Measurements from ENCODE around the gene TXNDC5.

Gene TXNDC5

DNA sequence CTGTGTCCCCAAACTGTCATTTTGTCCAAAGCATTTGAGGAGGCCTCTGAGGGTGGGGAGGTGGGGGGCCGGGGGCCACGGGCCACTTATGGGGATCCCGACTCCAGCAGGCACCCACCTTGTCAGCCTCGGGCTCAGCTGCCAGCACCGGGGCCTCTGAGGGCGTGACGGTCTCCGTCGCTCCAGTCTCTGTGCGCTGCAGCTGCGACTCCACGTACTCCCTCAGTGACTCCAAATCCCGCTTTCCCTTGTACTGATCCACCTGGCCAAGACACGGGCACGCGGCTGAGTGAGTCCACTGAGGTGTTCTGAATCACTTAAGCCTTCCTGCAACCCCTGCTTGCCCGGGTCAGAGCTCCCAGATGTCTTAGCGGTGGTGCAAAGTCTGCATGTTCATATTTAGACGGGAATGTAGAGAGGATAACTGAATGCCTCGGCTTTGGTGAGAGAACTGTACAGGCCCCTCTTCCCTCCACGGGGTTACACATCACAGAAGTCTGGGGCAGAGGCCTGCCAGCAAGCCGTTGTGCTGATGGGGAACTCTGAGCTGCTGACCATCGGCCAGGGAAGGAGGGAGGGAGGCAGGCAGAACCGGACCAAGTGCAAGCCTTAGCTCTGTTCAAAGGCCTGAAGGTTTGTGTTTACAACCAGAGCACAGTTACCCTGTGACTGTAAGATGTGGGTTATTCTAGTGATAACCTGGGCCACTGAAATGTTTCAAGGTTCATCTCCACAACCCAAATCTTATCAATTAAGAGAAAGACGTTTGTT is 21.8 kb downstream of the TXNDC5 start:
- no peak for DNase-seq (ENCODE audit: low spot score)
- TF ChIP-seq, protein P1, sequence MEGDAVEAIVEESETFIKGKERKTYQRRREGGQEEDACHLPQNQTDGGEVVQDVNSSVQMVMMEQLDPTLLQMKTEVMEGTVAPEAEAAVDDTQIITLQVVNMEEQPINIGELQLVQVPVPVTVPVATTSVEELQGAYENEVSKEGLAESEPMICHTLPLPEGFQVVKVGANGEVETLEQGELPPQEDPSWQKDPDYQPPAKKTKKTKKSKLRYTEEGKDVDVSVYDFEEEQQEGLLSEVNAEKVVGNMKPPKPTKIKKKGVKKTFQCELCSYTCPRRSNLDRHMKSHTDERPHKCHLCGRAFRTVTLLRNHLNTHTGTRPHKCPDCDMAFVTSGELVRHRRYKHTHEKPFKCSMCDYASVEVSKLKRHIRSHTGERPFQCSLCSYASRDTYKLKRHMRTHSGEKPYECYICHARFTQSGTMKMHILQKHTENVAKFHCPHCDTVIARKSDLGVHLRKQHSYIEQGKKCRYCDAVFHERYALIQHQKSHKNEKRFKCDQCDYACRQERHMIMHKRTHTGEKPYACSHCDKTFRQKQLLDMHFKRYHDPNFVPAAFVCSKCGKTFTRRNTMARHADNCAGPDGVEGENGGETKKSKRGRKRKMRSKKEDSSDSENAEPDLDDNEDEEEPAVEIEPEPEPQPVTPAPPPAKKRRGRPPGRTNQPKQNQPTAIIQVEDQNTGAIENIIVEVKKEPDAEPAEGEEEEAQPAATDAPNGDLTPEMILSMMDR (IDR thresholded peaks at IDR 0.05): no peak
- no peak overlapping the region for H3K4me3 ChIP-seq
- H3K27ac ChIP-seq: no peak overlapping the region

DNA sequence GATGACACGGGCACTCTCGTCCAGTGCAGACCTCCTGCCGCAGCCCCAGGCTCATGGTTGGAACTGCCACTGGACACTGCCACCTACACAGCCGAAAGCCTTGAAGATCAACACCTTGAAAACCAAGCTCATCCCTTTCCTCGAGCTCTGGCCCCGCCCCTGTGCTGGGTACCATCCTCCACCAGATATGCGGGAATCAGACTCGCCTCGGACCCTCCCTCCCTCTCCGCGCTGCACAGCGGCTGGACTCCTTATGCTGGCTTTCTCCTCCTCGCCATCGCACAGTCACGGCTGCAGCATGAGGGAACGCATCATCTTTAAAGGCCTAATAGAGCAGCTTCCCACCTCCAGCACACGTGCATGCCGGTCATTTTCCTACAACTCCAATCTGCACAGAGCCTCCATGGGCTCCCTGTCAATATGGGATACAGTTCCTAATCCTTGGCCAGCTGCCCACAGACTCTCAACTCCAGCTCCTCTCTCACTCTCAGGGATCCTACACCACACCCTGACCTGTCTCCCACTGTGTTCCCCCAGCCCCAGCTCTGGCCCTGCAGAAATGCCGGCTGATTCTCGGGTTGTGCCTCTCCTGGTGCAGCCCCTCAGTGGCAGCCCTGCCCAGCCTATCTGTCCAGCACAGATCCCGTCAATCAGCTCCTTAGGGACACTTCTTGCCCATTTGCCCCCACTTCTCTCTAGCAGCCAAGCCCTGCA is 23.2 kb downstream of the TXNDC5 start:
- Histone ChIP-seq H3K4me3 (no peak overlapping the region), H3K27ac (no peak overlapping the region)
- TF ChIP-seq, protein P1 (IDR thresholded peaks at IDR 0.05): no peak
- DNase-seq (ENCODE audit: low spot score): no peak

DNA sequence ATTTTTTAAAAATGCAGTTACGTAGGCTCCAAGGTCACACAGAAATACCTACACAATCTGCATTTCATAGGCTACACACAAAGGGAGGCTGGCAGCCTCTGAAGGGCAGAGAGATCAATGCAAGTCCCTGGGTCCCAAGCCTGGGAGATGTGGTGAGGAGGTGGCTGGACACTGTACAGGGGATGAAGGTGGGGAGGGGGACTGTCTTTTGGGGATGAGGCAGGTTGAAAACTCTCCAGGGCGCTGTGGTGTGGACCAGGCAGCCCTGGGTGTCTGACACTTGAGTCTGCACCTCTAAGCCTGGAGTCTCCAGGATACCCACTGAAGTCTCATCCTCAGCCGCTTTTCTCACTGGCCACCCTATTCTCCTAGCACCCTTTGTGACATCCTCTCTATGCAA is 24.5 kb downstream of the TXNDC5 start:
- Histone ChIP-seq H3K4me3 (no peak overlapping the region), H3K27ac (no peak overlapping the region)
- TF ChIP-seq, protein P1 (IDR thresholded peaks at IDR 0.05): no peak
- no peak for DNase-seq (ENCODE audit: low spot score)

DNA sequence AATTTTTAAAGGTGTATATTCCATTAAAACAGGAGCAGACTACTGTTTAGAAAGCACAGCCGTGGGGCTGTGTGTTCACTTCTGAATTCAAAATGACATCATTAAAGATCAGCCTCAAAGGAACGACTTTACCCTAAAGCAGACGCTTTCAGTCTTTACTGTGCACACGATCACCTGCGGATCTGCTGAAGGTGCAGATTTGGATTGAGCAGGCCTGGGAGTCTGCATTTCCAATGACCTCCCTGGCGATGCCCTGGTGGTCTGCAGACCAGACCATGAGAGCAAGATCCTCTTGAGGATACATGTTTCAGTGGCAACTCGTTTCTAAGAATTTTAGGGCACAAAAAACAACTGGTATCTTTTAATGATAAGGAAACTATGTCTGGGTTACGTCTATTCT is 27.2 kb downstream of the TXNDC5 start:
- TF ChIP-seq, protein P1 (IDR thresholded peaks at IDR 0.05): no peak
- H3K4me3 ChIP-seq: no peak overlapping the region
- DNase-seq (ENCODE audit: low spot score): no peak
- no peak overlapping the region for H3K27ac ChIP-seq

DNA sequence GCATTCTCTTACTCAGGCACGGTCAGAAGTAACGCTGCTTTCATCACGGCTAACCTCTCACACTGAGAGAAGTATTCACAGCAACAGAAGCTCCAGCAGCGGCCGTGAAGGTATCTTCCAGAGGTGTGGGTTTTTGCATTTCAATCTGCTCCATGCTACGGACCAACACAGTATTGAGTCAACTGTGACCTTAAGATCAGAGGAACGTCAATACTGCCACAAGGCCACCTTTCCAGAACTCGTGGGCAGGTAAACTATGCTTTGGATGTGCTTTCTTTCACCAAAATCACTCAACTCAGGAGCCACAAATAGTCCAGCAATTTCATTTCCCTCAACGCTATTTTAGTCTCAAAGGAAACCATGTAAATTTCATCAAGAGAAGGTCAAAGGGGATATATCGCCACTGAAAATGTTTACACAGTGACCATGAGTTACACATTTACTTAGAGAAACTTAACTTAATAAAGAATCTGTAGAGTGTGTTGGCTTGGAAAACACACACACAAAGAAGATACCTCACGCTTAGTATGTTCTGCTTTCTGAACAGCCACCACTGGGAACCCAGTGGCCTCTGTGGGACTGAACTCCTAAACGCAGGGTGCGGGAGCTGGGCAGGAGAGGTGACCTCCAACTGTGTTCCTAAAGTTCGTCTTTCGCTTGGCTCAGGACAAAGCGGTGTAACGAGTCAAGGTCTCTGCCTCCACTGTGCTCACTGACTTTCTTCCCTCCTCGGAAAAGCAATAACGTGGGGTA is 27.9 kb downstream of the TXNDC5 start:
- no peak for DNase-seq (ENCODE audit: low spot score)
- TF ChIP-seq, protein P1 (IDR thresholded peaks at IDR 0.05): no peak
- H3K27ac ChIP-seq: no peak overlapping the region
- no peak overlapping the region for H3K4me3 ChIP-seq

DNA sequence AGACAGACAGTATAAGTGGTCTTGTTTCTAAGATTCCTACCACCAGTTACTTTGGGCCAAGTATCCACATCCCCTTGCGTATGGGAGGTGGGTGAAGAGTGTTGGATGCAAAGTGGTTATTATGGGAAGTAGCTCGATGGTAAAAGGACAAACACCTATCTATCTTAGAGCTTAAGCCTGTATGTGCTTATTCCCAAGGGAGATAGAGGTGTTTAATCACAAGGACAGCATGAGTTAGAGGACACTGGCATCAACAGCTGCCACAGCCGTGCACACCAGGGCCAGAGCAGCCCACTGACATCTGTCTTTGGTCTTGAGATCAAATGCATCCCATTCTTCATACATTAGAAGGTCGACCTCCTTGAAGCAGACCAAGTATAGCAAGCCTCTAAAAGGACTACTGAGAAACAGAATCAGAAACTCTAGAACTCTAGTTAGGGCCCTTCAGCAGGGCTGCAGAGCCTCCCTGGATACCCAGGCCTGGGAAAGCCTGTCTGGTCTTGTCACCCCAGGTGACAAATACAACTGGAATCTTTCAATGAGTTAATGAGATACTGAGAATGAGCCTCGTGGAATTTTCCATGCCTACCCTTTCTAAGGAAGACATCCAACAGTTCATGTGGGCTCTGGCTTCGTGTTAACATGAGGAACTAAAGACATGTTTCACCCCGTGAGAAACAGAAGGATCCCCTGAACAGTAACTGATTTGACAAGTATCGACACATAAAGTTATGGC is 28.7 kb downstream of the TXNDC5 start:
- no peak overlapping the region for H3K27ac ChIP-seq
- no peak overlapping the region for H3K4me3 ChIP-seq
- no peak for DNase-seq (ENCODE audit: low spot score)
- TF ChIP-seq, protein P1 (IDR thresholded peaks at IDR 0.05): no peak
